ENCODE results near the gene CORO1C.

GRCh38 chr12:108690191-108690518 lies 41.2 kb downstream of the CORO1C start:
- no peak for TF ChIP-seq CTCF (IDR thresholded peaks at IDR 0.05)
- TF ChIP-seq POLR2A (IDR thresholded peaks at IDR 0.05): no peak

Measured in right lobe of liver (tissue), 4 donors.